ENCODE results near the gene PCDH7. TPM values are rescaled to one million over a fixed set of nuclear protein-coding genes. Genes with fewer than 3 reads are reported as not detected.

The PCDH7 gene
- total and polyA plus RNA-seq, 7 donors = 0.60 to 221 (median 156) TPM

DNA sequence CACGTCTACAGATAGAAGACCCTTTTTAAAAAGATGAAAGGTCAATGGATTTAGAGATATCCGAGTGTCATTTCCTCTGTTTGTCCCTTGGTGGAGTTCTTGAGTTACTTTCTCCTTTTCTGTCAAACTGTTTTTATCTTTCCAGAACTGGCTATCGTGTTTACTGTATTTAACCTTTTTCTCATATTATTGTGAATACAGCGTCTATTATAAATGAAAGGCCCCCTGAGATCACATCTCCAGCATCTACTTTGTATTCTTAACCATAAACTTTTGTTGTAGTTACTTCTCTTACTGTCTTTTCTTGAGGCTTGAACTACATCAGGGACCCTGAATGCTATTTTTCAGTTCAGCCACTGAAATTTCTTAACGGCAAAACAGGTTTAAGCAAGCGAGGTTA, 4.0 kb upstream of the PCDH7 start:
- no peak for TF ChIP-seq EP300 (IDR thresholded peaks at IDR 0.05)
- peak in 2 of 4 experiments; percentile 31 to 34 for TF ChIP-seq CTCF (IDR thresholded peaks at IDR 0.05)
- DNase-seq = no peak
- H3K9me3 ChIP-seq = no peaks in the 10 kb centered on the region
- 3 to 7% methylated on average over 6 of the region's 6 CpGs for WGBS, 2 donors
- H3K27me3 ChIP-seq = no peaks in the 10 kb centered on the region
- intact Hi-C loops (cut with DNase I) = loop anchor here (10.0 kb wide), 2 partner anchors 429 to 639 kb away; no protein-coding TSS in a partner anchor
- peaks cover 0 to 10% (median 5%) of the 10 kb centered on the region in 4 donors for H3K4me1 ChIP-seq
- peak overlapping the region; percentile 62 to 92 (median 80) for H3K4me3 ChIP-seq
- no peaks in the 10 kb centered on the region for H3K36me3 ChIP-seq
- H3K27ac ChIP-seq = peak overlapping the region in 2 of 4 donors; percentile 78 to 88

DNA sequence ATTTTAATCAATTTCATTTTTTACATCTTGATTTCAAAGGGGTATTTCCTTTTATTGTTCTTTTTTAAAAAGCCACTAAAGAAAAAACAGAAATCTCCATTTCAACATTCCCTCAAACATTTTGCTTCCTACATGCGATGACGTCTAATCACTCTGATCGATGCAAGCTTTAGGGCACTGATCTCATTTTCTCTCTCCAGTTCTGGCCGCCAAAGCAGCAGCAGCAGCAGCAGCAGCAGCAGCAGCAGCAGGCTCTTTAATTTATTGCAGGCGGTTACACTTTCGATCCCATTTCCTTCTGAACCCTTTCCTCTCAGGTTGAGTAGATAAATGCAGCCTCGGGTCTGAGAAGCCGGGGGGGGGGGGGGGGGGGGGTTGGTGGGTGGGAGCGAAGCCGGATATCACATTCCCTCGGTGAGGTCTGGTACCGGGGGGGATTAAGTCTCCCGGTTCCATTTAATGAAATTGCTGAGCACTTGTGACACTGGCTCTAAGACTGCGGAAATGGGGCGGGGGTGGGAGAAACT, 3.4 kb upstream of the PCDH7 start:
- H3K4me1 ChIP-seq = peaks cover 0 to 10% (median 5%) of the 10 kb centered on the region in 4 donors
- H3K27me3 ChIP-seq = no peaks in the 10 kb centered on the region
- intact Hi-C loops (cut with DNase I) = loop anchor here (10.0 kb wide), 2 partner anchors 428 to 638 kb away; no protein-coding TSS in a partner anchor
- TF ChIP-seq CTCF (IDR thresholded peaks at IDR 0.05) = no peak
- TF ChIP-seq EP300 (IDR thresholded peaks at IDR 0.05) = no peak
- no peak for DNase-seq
- H3K36me3 ChIP-seq = no peaks in the 10 kb centered on the region
- WGBS, 2 donors = 1% methylated on average over 14 to 15 of the region's 15 CpGs
- no peaks in the 10 kb centered on the region for H3K9me3 ChIP-seq
- H3K4me3 ChIP-seq = peak overlapping the region; percentile 62 to 92 (median 80)
- peak overlapping the region; percentile 78 to 89 (median 84) for H3K27ac ChIP-seq

DNA sequence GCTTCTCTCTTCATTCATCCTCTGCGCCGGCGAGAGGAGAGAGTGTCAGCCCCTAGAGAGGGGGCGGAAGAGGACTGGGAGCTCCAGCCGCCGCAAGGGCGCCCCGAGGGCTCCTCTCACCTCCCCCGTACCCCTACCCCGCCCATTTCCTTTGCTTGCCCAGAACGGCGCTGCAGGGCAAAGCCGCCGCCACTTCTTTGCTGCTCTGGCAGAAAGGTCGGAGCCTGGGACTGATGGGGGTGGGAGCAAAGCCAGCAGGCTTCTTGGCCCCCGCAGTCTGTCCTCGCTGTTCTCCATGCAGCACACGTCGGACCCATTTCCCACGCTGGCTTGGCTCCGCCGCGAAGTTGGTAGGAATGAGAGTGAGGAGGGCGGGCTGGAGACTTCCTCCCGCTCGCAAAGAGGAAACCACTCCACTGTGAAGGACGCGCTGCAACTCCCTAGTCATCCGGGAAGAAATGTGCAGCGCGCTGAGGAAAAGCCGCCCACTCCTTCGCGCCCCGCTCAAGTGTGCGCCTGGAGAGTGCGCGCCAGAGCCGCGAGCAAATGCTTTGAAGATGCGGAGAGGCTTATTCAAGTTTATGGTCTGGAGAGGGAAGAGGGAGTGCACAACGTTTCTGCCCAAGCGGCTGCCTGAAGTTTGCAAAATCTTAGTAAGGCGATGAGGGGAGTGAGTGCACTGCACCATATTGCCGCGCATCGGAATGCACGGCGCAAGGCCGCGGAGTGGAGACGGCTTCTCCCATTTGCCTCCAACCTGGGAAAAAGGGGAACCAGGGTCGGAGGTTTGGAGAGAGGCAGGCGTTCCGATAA, 2.8 kb upstream of the PCDH7 start:
- 1% methylated on average over 55 of the region's 55 CpGs for WGBS, 2 donors
- Histone ChIP-seq H3K27ac (peak overlapping the region; percentile 78 to 89 (median 84)), H3K36me3 (no peaks in the 10 kb centered on the region), H3K4me3 (peak overlapping the region; percentile 62 to 92 (median 80)), H3K4me1 (peaks cover 0 to 10% (median 5%) of the 10 kb centered on the region in 4 donors), H3K27me3 (peaks cover 0 to 4% (median 0%) of the 10 kb centered on the region in 3 donors), H3K9me3 (no peaks in the 10 kb centered on the region)
- intact Hi-C loops (cut with DNase I) = loop anchor here (10.0 kb wide), 2 partner anchors 427 to 637 kb away; no protein-coding TSS in a partner anchor
- DNase-seq = peak; percentile 70
- no peak for TF ChIP-seq CTCF (IDR thresholded peaks at IDR 0.05)
- TF ChIP-seq POLR2AphosphoS5 (IDR thresholded peaks at IDR 0.05) = no peak
- no peak for TF ChIP-seq POLR2A (IDR thresholded peaks at IDR 0.05)
- no peak for TF ChIP-seq EP300 (IDR thresholded peaks at IDR 0.05)

DNA sequence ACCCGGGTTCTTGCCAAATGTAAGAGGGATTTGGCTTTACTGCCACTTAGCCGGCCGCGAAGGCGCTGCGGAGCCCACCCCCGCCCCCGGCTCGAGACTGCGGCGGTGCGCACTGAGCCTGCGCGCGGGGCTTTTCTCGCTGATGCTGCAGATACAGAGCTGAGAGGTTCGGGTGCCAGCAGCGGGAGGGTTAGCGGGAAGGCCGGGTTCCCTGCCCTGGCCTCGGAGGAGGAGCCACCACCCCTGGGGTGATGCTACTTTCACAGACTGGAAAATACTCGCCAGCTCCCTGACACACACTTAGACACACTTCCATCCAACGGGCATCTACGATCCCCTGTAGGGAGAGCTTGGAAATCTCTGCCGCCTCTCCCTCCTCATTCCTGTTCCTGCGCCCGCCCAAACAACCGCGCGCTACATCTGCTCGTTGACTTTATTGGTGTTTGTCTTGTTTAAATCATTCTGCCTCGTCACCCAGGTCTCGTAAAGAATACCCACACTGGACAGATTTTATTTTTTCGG, 2.1 kb upstream of the PCDH7 start:
- H3K27me3 ChIP-seq = peaks cover 0 to 5% (median 0%) of the 10 kb centered on the region in 3 donors
- peak overlapping the region; percentile 62 to 92 (median 80) for H3K4me3 ChIP-seq
- peaks cover 0 to 10% (median 5%) of the 10 kb centered on the region in 4 donors for H3K4me1 ChIP-seq
- TF ChIP-seq POLR2AphosphoS5 (IDR thresholded peaks at IDR 0.05) (peak in 1 of 4 donors; percentile 25), EP300 (IDR thresholded peaks at IDR 0.05) (no peak)
- peak overlapping the region; percentile 78 to 89 (median 84) for H3K27ac ChIP-seq
- DNase-seq = peak; percentile 83
- H3K9me3 ChIP-seq = no peaks in the 10 kb centered on the region
- 2% methylated on average over 34 of the region's 34 CpGs for WGBS, 2 donors
- H3K36me3 ChIP-seq = no peaks in the 10 kb centered on the region
- intact Hi-C loops (cut with DNase I) = loop anchor here (10.0 kb wide), 2 partner anchors 427 to 637 kb away; no protein-coding TSS in a partner anchor

Data from sigmoid colon (tissue), 7 donors.